Activated gamma-delta T cell treated with Interleukin-2 at 50 U/mL for 16 hours (primary cell): Measurements from ENCODE around the gene DCUN1D1.

ENCODE experiments used
- DNase-seq: peaks from one replicate; pipeline ENCODE4 v3.0.0-alpha.2; 2020

DCUN1D1 gene

GRCh38 chr3:182889948-182890629 is 90.2 kb downstream of the DCUN1D1 start:
- no peak for DNase-seq
